Colonic mucosa (tissue), 4 donors: ENCODE results near the gene WWOX. TPM values are rescaled to one million over a fixed set of nuclear protein-coding genes. Genes with fewer than 3 reads are reported as not detected.

ENCODE experiments used
- DNase-seq: peaks from one replicate; pipeline ENCODE4 v3.0.0-alpha.2; 2020
- H3K27ac ChIP-seq: fragments of 200-600 bp; one replicate; pipeline ENCODE4 v1.8.0; 2021
- H3K27me3 ChIP-seq: fragments of 200-600 bp; one replicate; pipeline ENCODE4 v1.8.0; 2021
- H3K36me3 ChIP-seq: fragments of 200-600 bp; one replicate; pipeline ENCODE4 v1.8.0; 2021
- H3K4me1 ChIP-seq: fragments of 200-600 bp; one replicate; pipeline ENCODE4 v1.8.0; 2021; ENCODE audit warnings: mild to moderate bottlenecking
- H3K4me3 ChIP-seq: fragments of 200-600 bp; one replicate; pipeline ENCODE4 v1.8.0; 2021
- H3K9ac ChIP-seq, 2 donors: one replicate each; pipeline ENCODE4 v1.7.0; 2013; ENCODE audit warnings: control low read depth in 2 of 2, low read depth in 2 of 2, low read length in 2 of 2
- H3K9me3 ChIP-seq: fragments of 200-600 bp; one replicate; pipeline ENCODE4 v1.8.0; 2021
- CTCF ChIP-seq: fragments of 200-600 bp; IDR thresholded peaks from one replicate; pipeline ENCODE4 v1.8.0; 2022; ENCODE audit warnings: antibody characterized with exemption, mild to moderate bottlenecking
- intact Hi-C: fragments of 100-400 bp; cut with DNase I; formaldehyde crosslinking; loops from one replicate; pipeline ENCODE4 v1.14.1; 2022
- total RNA-seq, 2 donors: library from RNA; stranded (reverse); fragmentation: NEBNext Ultra II Directional in 1 of 2; extraction: Animal tissue kit (Norgen Biotek cat#: 25700) in 1 of 2; gene quantifications; one replicate each; pipeline ENCODE4 v1.2.1, GENCODE V29; 2021
- donor health status: healthy.
- donor health status: DM: no; HTN: no; CAD: no.
- donor health status: DM: no; HTN: no; CAD: no.

The WWOX gene
- total RNA-seq, 2 donors from 2014 or later, result 7.2 to 11.0 TPM

GRCh38 chr16:78200623-78201096 lies 101.2 kb downstream of the WWOX start:
- no peaks in the 10 kb centered on the region for H3K27me3 ChIP-seq
- H3K9ac ChIP-seq, result no peak overlapping the region
- intact Hi-C loops, result no loop called here
- no peaks in the 10 kb centered on the region for H3K36me3 ChIP-seq
- H3K27ac ChIP-seq, result no peak overlapping the region
- DNase-seq, result no peak
- no peak overlapping the region for H3K4me3 ChIP-seq
- TF ChIP-seq CTCF, result no peak
- no peaks in the 10 kb centered on the region for H3K9me3 ChIP-seq
- H3K4me1 ChIP-seq, result no peaks in the 10 kb centered on the region

GRCh38 chr16:78205506-78205905 lies 106.1 kb downstream of the WWOX start:
- Histone ChIP-seq H3K36me3 (no peaks in the 10 kb centered on the region), H3K9me3 (no peaks in the 10 kb centered on the region), H3K9ac (no peak overlapping the region), H3K27ac (no peak overlapping the region), H3K4me1 (no peaks in the 10 kb centered on the region), H3K4me3 (no peak overlapping the region), H3K27me3 (no peaks in the 10 kb centered on the region)
- no peak for TF ChIP-seq CTCF
- DNase-seq, result no peak
- intact Hi-C loops, result no loop called here

- intact Hi-C loops, result no loop called here
These were observed 107.3 kb downstream of the WWOX start for GRCh38 chr16:78206623-78207223.

GRCh38 chr16:78209951-78210661 lies 110.7 kb downstream of the WWOX start:
- no peaks in the 10 kb centered on the region for H3K36me3 ChIP-seq
- no peak overlapping the region for H3K4me3 ChIP-seq
- H3K9me3 ChIP-seq, result no peaks in the 10 kb centered on the region
- H3K9ac ChIP-seq, result no peak overlapping the region
- H3K4me1 ChIP-seq, result no peaks in the 10 kb centered on the region
- intact Hi-C loops, result no loop called here
- no peak for TF ChIP-seq CTCF
- no peaks in the 10 kb centered on the region for H3K27me3 ChIP-seq
- no peak for DNase-seq
- H3K27ac ChIP-seq, result no peak overlapping the region

More at GRCh38 chr16:78206623-78207223, 107.3 kb downstream of the WWOX start:
- Histone ChIP-seq H3K4me1 (no peaks in the 10 kb centered on the region), H3K27me3 (no peaks in the 10 kb centered on the region), H3K9me3 (no peaks in the 10 kb centered on the region), H3K36me3 (no peaks in the 10 kb centered on the region), H3K4me3 (no peak overlapping the region), H3K9ac (no peak overlapping the region), H3K27ac (no peak overlapping the region)
- DNase-seq, result no peak
- TF ChIP-seq CTCF, result no peak

GRCh38 chr16:78211020-78211599 lies 111.7 kb downstream of the WWOX start:
- Histone ChIP-seq H3K9me3 (no peaks in the 10 kb centered on the region), H3K36me3 (no peaks in the 10 kb centered on the region), H3K27me3 (no peaks in the 10 kb centered on the region), H3K27ac (no peak overlapping the region), H3K4me1 (no peaks in the 10 kb centered on the region), H3K9ac (no peak overlapping the region), H3K4me3 (no peak overlapping the region)
- TF ChIP-seq CTCF, result no peak
- no peak for DNase-seq
- intact Hi-C loops, result no loop called here
